PFSK-1 (cell line): ENCODE measurements around the gene ACACA.

Experiments used
- FOXP2 ChIP-seq: optimal IDR thresholded peaks from 2 replicates; pipeline ENCODE3; 2011; ENCODE audit warnings: borderline replicate concordance, control low read depth, inconsistent platforms; ENCODE audit not compliant: insufficient read depth; ENCODE audit errors: extremely low read length, extremely low read depth
- POLR2AphosphoS5 ChIP-seq: IDR thresholded peaks from 2 replicates; pipeline ENCODE4 v1.6.1; 2012; ENCODE audit warnings: low read depth, mild to moderate bottlenecking, control low read depth, low read length, moderate library complexity
- REST ChIP-seq, 2 experiments: IDR thresholded peaks; 2 replicates each; pipeline versions ENCODE4 v1.6.1 to v1.8.0; 2011 to 2012; ENCODE audit warnings: low read depth in 2 of 2, low read length in 2 of 2, control low read depth in 1 of 2, inconsistent platforms in 1 of 2, mild to moderate bottlenecking in 1 of 2, moderate library complexity in 1 of 2; ENCODE audit not compliant: insufficient read depth in 1 of 2
- SIN3A ChIP-seq: IDR thresholded peaks from 2 replicates; pipeline ENCODE4 v1.6.1; 2012; ENCODE audit warnings: mild to moderate bottlenecking, low read length, moderate library complexity, borderline replicate concordance; ENCODE audit not compliant: insufficient read depth
- TAF1 ChIP-seq: IDR thresholded peaks from 2 replicates; pipeline ENCODE4 v1.6.1; 2012; ENCODE audit warnings: low read length, control low read depth, borderline replicate concordance; ENCODE audit not compliant: insufficient read depth

Gene ACACA

GRCh38 chr17:37342589-37342988 lies 64.0 kb downstream of the ACACA start:
- no peak for TF ChIP-seq FOXP2
- TF ChIP-seq POLR2AphosphoS5, result no peak
- TF ChIP-seq TAF1, result no peak
- TF ChIP-seq SIN3A, result no peak
- no peak for TF ChIP-seq REST (IDR thresholded peaks at IDR 0.05; ENCODE audit: insufficient read depth in 1 of 2, low read depth in 2 of 2, low read length in 2 of 2)

- TF ChIP-seq SIN3A (no peak), TAF1 (no peak), REST (IDR thresholded peaks at IDR 0.05; ENCODE audit: insufficient read depth in 1 of 2, low read depth in 2 of 2, low read length in 2 of 2) (no peak), FOXP2 (no peak), POLR2AphosphoS5 (no peak)
Measured at GRCh38 chr17:37340804-37341203, 65.8 kb downstream of the ACACA start.

- TF ChIP-seq REST (IDR thresholded peaks at IDR 0.05; ENCODE audit: insufficient read depth in 1 of 2, low read depth in 2 of 2, low read length in 2 of 2), result no peak
- no peak for TF ChIP-seq TAF1
- TF ChIP-seq POLR2AphosphoS5, result no peak
- TF ChIP-seq SIN3A, result no peak
- no peak for TF ChIP-seq FOXP2
Measured at GRCh38 chr17:37339321-37339720, 67.3 kb downstream of the ACACA start.

- TF ChIP-seq FOXP2, result no peak
- TF ChIP-seq SIN3A, result no peak
- no peak for TF ChIP-seq REST (IDR thresholded peaks at IDR 0.05; ENCODE audit: insufficient read depth in 1 of 2, low read depth in 2 of 2, low read length in 2 of 2)
- no peak for TF ChIP-seq POLR2AphosphoS5
- no peak for TF ChIP-seq TAF1
Measured at GRCh38 chr17:37338847-37339246, 67.8 kb downstream of the ACACA start.

GRCh38 chr17:37327341-37328090 lies 79.1 kb downstream of the ACACA start:
- TF ChIP-seq POLR2AphosphoS5, result no peak
- TF ChIP-seq SIN3A, result no peak
- no peak for TF ChIP-seq REST (IDR thresholded peaks at IDR 0.05; ENCODE audit: insufficient read depth in 1 of 2, low read depth in 2 of 2, low read length in 2 of 2)
